ENCODE measurements around the gene IQGAP3.

GRCh38 chr1:156554971-156555370 lies 17.4 kb downstream of the IQGAP3 start:
- TF ChIP-seq CTCF (IDR thresholded peaks at IDR 0.05) (no peak), POLR2A (IDR thresholded peaks at IDR 0.05) (no peak)
